HT-29 (cell line): ENCODE data around the gene RNF157. TPM values are rescaled to one million over a fixed set of nuclear protein-coding genes. Genes with fewer than 3 reads are reported as not detected.
A peak's percentile ranks its signal among the peaks of the same experiment; 100 is the strongest.

Experiments
- DNase-seq: peaks from one replicate; pipeline ENCODE4 v3.0.0-alpha.2; 2015; ENCODE audit warnings: low spot score
- total RNA-seq: library from RNA; depleted of rRNA; stranded (reverse); fragments of >200 nt; shearing (Covaris generic); gene quantifications from 2 replicates; pipeline ENCODE4 v1.2.3, GENCODE V29; 2014

RNF157 gene
- total RNA-seq, 1 experiment from 2014 or later = 3.9 TPM

GRCh38 chr17:76159157-76159556 is 81.1 kb downstream of the RNF157 start:
- DNase-seq = no peak

- DNase-seq = no peak
These were observed 82.5 kb downstream of the RNF157 start for GRCh38 chr17:76157759-76158158.

- DNase-seq = no peak
These were observed 83.7 kb downstream of the RNF157 start for GRCh38 chr17:76156662-76156991.

DNA sequence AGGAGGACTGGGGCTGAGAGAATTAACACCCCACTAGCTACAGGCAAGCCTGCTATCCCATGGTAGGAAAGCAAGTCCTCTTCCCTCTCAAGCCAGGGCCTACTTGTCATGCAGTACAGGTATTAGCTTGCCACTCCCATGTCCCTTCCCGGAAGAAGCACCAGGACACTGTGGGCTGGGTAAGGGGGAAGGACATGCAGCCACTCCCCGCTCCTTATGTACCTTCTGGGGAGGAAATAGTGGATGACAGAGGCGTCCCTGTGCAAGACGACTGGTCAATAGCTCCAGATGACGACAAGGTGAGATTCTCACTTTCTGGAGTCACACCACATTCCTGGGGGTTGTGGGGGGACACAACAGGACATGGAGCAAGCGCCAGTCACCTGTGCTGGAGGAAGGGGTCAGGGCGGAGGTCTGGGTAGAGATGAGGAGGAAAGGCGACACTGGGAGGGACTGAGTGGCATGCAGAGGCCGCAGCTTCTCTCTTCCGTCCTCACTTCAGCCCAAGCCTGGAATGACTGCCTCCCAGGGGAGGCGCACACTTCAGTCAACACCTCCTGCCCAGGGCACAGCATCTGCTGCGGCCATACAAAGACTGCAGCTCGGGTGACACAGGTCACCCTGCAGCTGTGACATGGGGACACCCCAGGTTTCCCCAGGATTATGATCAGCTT is 84.2 kb downstream of the RNF157 start:
- DNase-seq = peak; percentile 59

DNA sequence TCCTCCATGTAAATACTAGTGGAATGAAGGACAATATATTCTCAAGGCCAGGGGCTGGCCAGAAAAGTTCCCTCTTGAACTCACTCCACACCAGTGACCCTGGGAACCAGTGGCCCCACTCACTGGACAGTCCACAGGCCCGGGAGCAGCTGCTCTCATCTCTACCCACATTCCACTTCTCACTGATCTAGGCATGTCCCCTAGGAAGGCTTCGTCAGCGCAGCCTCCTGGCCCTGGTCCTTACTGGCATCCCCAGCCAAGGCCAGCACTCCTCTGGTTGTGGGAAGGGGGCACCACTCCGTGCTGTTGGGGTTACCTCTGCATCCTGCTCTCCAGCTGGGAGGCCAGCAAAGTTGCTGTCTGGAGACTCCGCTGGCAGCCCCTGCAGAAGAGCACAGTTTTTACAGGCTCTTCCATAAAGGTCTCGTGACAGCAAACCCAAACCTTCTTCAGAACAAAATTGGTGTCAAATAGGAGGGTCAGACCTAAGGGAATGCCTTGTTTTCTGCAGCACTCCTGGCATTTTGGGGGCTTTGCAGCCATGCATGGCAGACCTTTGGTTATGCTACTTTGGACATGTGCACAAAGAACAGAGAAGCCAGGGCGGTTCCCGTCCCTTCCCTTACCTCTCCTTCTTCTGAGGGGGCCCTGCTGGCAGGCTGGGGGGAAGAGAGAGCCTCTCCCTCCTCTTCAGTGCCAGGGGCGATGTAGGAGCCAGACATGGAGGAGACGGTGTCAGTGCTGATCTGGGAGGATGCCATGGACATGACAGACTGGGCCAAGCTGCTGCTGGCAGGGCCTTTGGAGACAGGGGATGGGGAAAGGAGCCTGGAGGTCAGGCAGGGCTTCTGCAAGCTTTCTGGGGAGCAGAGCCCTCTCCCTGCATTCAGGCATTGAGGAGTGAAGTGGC is 85.1 kb downstream of the RNF157 start:
- no peak for DNase-seq

DNA sequence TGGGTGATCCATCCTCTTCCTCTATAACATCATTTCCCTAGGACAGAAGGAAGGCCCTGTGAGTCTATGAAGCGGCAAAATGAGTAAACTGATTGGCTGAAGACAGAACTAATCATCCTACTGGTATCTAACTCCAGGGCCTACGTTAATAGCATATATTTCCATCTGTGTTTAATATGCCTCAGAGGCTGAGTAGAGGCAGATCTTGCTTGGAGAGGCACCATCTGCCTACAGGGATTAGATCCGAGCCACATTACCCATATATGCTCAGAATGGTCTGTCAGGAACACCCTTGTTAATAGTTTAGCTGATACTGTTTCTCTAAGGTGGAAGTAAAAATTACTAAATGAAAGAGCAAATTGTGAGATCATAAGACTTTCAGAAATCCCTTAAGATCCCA is 86.0 kb downstream of the RNF157 start:
- no peak for DNase-seq

GRCh38 chr17:76153640-76154039 is 86.7 kb downstream of the RNF157 start:
- DNase-seq = peak; percentile 16

GRCh38 chr17:76153202-76153601 is 87.1 kb downstream of the RNF157 start:
- DNase-seq = no peak

DNA sequence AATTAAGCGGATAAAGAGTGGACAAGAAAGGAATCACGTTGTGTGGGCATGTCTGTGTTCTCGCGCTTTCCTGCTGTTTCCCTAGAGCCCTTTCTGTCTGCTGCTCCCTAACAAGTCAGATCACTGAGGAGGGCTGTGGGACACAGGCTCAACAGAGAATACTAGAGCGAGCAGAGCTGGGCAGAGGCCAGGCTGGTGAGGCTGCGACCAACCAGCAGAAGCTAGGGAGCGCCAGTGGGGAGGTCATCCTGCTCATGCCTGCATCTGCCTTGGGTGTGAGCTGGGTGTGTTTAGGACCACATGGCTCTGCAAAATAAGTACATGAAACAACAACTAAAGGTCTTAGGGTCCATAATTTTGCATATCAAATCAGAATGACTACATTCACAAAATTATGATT is 87.7 kb downstream of the RNF157 start:
- no peak for DNase-seq

GRCh38 chr17:76151896-76152454 is 88.3 kb downstream of the RNF157 start:
- DNase-seq = no peak

DNA sequence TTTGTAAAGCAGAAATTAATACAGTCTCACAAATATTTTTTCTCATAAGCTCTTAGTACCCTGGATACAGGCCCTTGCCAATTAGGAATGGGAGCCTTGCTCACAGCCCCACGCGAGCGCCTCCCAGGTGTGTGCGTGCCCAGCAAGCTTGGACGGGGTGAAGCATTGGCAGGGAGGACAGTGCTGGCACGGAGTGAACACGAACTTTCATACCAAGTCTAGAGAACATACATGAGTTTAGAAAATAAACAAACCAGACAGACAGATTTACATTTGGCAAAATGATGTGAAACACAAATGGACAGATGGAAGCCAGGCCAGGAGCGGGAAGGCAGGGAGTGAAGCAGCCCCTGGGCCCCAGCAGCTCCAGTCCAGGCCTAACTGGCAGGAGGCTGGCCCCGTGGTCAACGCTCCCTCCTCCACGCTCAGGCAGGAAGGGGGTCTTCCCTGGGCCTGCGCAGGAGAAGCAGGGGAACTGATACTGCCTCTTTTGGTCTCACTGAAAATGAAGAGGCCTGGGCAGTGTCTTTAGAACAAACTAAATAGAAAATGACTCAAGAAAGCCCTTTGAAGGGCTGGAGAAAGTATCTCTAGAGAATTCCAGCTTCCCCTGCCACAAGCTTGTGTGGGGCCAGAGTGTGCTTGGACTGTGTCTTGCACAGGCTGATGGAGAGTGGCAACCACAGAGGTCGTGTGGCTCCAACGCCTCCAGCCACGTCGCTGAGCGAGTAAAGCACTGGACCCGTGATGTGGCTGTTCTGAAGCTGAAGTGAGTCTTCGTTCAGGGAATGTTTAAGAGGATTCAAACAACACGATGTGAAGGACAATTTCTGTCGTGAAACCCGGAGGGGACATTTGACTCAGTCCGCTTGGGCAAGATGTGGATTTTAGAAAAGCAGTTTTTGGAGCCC is 89.3 kb downstream of the RNF157 start:
- no peak for DNase-seq

- no peak for DNase-seq
These were observed 91.1 kb downstream of the RNF157 start for GRCh38 chr17:76149214-76149613.

GRCh38 chr17:76148015-76148326 is 92.3 kb downstream of the RNF157 start:
- no peak for DNase-seq

GRCh38 chr17:76147211-76148014 is 92.9 kb downstream of the RNF157 start:
- DNase-seq = peak; percentile 38

DNA sequence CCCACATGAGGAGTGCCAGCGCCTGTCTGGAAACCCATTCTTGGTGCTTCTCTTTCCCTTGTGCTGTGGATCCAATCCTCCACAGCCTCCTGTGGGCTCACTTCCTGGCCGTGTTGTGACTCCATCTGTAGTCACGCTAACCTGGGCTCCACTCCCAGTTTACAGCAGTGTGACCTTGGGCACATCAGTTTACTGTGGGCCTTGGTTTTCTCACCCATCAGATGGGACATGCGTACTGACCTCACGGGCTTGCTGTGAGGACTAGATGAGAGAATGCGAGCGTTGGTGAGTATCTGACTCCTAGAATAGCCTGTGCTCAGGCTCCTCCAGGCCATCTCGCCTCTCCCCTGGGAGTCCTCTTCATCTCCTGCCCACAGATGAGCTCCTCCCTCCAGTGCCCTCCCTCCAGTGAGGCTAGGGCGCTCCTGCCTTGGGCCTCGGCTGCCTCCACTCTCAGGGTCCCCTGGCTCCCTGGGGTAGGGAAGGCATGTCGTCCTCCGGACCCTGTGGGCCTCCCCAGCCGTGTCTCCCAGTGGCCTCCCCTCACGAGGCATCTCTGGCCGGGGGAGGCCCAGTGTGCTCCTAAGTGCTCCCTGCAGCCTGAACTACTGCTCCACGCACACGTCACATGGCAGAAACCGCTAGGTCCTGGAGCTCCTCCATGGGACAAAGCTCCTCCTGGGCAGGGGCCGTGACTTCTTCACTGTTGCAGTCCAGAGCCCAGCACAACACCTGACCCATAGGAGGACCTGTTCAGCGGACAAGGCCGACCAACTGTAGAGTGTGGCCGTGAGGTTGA is 94.0 kb downstream of the RNF157 start:
- no peak for DNase-seq

- no peak for DNase-seq
These were observed 94.9 kb downstream of the RNF157 start for GRCh38 chr17:76145231-76146052.

DNA sequence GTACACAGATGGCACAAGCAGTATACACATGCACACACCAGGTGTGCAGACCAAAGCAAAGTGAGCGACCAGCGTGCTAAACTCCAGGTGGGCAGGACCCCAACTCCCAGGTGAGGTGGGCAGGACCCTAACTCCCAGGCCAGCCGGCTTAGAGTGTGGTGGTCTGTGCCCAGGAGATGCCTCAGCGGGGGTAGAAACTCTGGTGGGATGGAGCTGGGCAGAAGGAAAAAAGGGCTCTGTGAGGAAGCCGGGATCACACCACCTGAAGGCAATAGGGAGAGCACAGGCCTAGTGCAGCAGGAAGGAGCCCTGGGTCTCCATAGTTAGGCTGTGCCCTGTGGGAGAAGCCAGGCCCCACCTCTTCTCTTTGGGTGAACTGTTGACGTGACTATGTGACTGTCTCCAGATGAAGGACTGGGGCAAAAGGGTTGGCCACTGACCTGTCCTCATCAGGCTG is 97.7 kb downstream of the RNF157 start:
- no peak for DNase-seq

GRCh38 chr17:76142039-76142584 is 98.2 kb downstream of the RNF157 start:
- DNase-seq = no peak
